ENCODE measurements around the gene SUPT5H.

DNA sequence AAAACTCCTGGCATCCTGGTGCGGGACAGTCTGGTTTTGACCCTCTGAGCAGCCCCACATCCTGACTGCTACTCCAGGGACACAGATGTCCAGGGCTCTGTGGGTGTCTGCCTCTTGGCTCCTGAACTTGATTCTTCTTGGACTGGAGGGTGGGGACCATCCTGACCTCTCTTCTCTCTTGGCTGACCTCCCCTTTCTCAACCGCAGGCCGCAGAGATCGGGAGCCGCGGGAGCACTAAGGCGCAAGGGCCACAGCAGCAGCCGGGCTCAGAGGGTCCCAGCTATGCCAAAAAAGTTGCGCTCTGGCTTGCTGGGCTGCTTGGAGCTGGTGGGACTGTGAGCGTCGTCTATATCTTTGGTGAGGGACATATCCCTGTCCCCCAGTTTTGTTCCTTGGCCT is 36.3 kb downstream of the SUPT5H start:
- no peak for TF ChIP-seq ZNF138 (CRISPR knock-in tag; IDR thresholded peaks at IDR 0.05; ENCODE audit: low read depth)
- TF ChIP-seq, protein P1, sequence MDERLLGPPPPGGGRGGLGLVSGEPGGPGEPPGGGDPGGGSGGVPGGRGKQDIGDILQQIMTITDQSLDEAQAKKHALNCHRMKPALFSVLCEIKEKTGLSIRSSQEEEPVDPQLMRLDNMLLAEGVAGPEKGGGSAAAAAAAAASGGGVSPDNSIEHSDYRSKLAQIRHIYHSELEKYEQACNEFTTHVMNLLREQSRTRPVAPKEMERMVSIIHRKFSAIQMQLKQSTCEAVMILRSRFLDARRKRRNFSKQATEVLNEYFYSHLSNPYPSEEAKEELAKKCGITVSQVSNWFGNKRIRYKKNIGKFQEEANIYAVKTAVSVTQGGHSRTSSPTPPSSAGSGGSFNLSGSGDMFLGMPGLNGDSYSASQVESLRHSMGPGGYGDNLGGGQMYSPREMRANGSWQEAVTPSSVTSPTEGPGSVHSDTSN (CRISPR knock-in tag; IDR thresholded peaks at IDR 0.05) = no peak
- no peak for TF ChIP-seq POLR2A (IDR thresholded peaks at IDR 0.05; ENCODE audit: insufficient read depth in 1 of 2, low read depth in 2 of 2, low read length in 2 of 2)
- no peak for TF ChIP-seq FIP1L1 (IDR thresholded peaks at IDR 0.05; ENCODE audit: borderline replicate concordance, insufficient read depth, low read depth, low read length)
